ENCODE data around the gene PKN1.

DNA sequence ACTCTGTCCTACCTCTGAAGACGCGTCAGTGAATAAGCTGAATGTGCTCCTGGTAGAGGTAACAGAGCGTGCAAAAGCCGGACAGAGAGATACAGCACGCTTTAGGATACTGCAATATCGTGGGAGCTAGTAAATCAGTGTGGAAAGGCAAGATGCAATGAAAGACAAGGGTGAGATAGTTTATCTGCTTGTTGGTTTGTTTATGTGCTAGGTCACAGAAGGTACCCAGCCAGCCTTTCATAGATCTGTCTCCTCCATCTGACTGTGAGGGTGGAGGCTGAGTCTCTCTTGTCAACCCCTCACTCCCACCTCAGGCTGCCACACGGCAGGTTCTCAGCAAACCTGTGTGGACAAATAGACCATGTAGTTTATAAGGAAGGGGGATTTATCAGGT is 63.7 kb downstream of the PKN1 start:
- TF ChIP-seq, protein P1, sequence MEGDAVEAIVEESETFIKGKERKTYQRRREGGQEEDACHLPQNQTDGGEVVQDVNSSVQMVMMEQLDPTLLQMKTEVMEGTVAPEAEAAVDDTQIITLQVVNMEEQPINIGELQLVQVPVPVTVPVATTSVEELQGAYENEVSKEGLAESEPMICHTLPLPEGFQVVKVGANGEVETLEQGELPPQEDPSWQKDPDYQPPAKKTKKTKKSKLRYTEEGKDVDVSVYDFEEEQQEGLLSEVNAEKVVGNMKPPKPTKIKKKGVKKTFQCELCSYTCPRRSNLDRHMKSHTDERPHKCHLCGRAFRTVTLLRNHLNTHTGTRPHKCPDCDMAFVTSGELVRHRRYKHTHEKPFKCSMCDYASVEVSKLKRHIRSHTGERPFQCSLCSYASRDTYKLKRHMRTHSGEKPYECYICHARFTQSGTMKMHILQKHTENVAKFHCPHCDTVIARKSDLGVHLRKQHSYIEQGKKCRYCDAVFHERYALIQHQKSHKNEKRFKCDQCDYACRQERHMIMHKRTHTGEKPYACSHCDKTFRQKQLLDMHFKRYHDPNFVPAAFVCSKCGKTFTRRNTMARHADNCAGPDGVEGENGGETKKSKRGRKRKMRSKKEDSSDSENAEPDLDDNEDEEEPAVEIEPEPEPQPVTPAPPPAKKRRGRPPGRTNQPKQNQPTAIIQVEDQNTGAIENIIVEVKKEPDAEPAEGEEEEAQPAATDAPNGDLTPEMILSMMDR (conservative IDR thresholded peaks at IDR 0.05) = no peak
- TF ChIP-seq ZFX (IDR thresholded peaks at IDR 0.05) = no peak

Data from C4-2B (cell line).